Suprapubic skin (tissue), 4 donors: ENCODE data around the gene TRIP12.

ENCODE experiments used
- CTCF ChIP-seq, 2 donors: fragments of 200-600 bp in 1 of 2; fragments of 450-650 bp in 1 of 2; sonication (generic) in 1 of 2; IDR thresholded peaks; one replicate each; pipeline ENCODE4 v1.5.1; 2016 to 2019; ENCODE audit warnings: antibody characterized with exemption in 2 of 2, mild to moderate bottlenecking in 1 of 2, moderate library complexity in 1 of 2
- EP300 ChIP-seq: sonication (generic); formaldehyde crosslinking; IDR thresholded peaks from one replicate; pipeline ENCODE4 v1.6.1; 2017; ENCODE audit warnings: antibody characterized with exemption
- POLR2A ChIP-seq, 2 donors: fragments of 450-650 bp; IDR thresholded peaks; one replicate each; pipeline ENCODE4 v1.6.1; 2017; ENCODE audit warnings: antibody characterized with exemption in 2 of 2, mild to moderate bottlenecking in 2 of 2, moderate library complexity in 2 of 2
- POLR2AphosphoS5 ChIP-seq, 3 donors: sonication (generic); formaldehyde crosslinking; IDR thresholded peaks; one replicate each; pipeline ENCODE4 v1.6.1; 2017; ENCODE audit warnings: antibody characterized with exemption in 3 of 3

GRCh38 chr2:229887441-229887840 is 34.4 kb downstream of the TRIP12 start:
- TF ChIP-seq POLR2AphosphoS5 (IDR thresholded peaks at IDR 0.05) (no peak), POLR2A (IDR thresholded peaks at IDR 0.05) (no peak), CTCF (IDR thresholded peaks at IDR 0.05) (no peak), EP300 (no peak)
